ENCODE measurements around the gene SLC24A3. TPM values are rescaled to one million over a fixed set of nuclear protein-coding genes. Genes with fewer than 3 reads are reported as not detected.
A peak's percentile ranks its signal among the peaks of the same experiment; 100 is the strongest.

The SLC24A3 gene
- total RNA-seq, 1 experiment from 2014 or later: not detected

- no peak overlapping the region for H3K4me3 ChIP-seq (ENCODE audit: low read depth in 2 of 2, low read length in 2 of 2)
- in situ Hi-C loops (cut with HindIII; ENCODE audit: low pct_unique_long_range_greater_than_20kb, low sequenced_read_pairs): no loop called here
- H3K9me3 ChIP-seq (ENCODE audit: control insufficient read depth, insufficient read depth, low read depth, low read length): peaks cover 8% of the 10 kb centered on the region; the same call in 1 of the 2 replicates
- ChIA-PET POLR2A (interaction anchor here (0.6 kb wide), 1 partner anchor 7 kb away, joined by 17 read pairs; no protein-coding TSS in a partner anchor), CTCF (no interaction called here)
- TF ChIP-seq REST (IDR thresholded peaks at IDR 0.05; ENCODE audit: insufficient read depth in 1 of 2, low read depth in 2 of 2, low read length in 1 of 2) (no peak), SIN3A (IDR thresholded peaks at IDR 0.05; ENCODE audit: borderline replicate concordance, insufficient read depth, low read depth, low read length) (no peak), CTCF (IDR thresholded peaks at IDR 0.05) (no peak), TCF7L2 (IDR thresholded peaks at IDR 0.05; ENCODE audit: low read depth, low read length) (no peak), POLR2AphosphoS5 (IDR thresholded peaks at IDR 0.05; ENCODE audit: low read depth, low read length) (no peak)
- H3K36me3 ChIP-seq (ENCODE audit: control insufficient read depth, insufficient read depth, low read length): no peaks in the 10 kb centered on the region
- intact Hi-C loops (cut with micrococcal nuclease; ENCODE audit: unreplicated experiment): no loop called here
- no TSS peak for BruUV-seq (replicated peaks)
- ATAC-seq (no peak), DNase-seq (ENCODE audit: low read depth, low spot score) (no peak)
- no peaks in the 10 kb centered on the region for H3K27me3 ChIP-seq (ENCODE audit: control insufficient read depth, insufficient read depth, low read length)
- H3K4me1 ChIP-seq (ENCODE audit: control insufficient read depth, insufficient read depth, low read length): peaks cover 12% of the 10 kb centered on the region
- H3K27ac ChIP-seq (ENCODE audit: low read length): no peak overlapping the region
Measured at GRCh38 chr20:19706463-19706862, 494.0 kb downstream of the SLC24A3 start.

GRCh38 chr20:19709635-19710335 lies 497.3 kb downstream of the SLC24A3 start:
- no peak for TF ChIP-seq REST (IDR thresholded peaks at IDR 0.05; ENCODE audit: insufficient read depth in 1 of 2, low read depth in 2 of 2, low read length in 1 of 2)
- TF ChIP-seq CTCF (IDR thresholded peaks at IDR 0.05): no peak
- TF ChIP-seq TCF7L2 (IDR thresholded peaks at IDR 0.05; ENCODE audit: low read depth, low read length): no peak
- TF ChIP-seq POLR2AphosphoS5 (IDR thresholded peaks at IDR 0.05; ENCODE audit: low read depth, low read length): no peak
- TF ChIP-seq SIN3A (IDR thresholded peaks at IDR 0.05; ENCODE audit: borderline replicate concordance, insufficient read depth, low read depth, low read length): no peak
- in situ Hi-C loops (cut with HindIII; ENCODE audit: low pct_unique_long_range_greater_than_20kb, low sequenced_read_pairs): no loop called here
- ATAC-seq (no peak), DNase-seq (ENCODE audit: low read depth, low spot score) (no peak)
- H3K4me1 ChIP-seq (ENCODE audit: control insufficient read depth, insufficient read depth, low read length): peaks cover 30% of the 10 kb centered on the region
- intact Hi-C loops (cut with micrococcal nuclease; ENCODE audit: unreplicated experiment): no loop called here
- BruUV-seq (replicated peaks): no TSS peak
- no peaks in the 10 kb centered on the region for H3K27me3 ChIP-seq (ENCODE audit: control insufficient read depth, insufficient read depth, low read length)
- no peaks in the 10 kb centered on the region for H3K9me3 ChIP-seq (ENCODE audit: control insufficient read depth, insufficient read depth, low read depth, low read length)
- no peak overlapping the region for H3K4me3 ChIP-seq (ENCODE audit: low read depth in 2 of 2, low read length in 2 of 2)
- no peaks in the 10 kb centered on the region for H3K36me3 ChIP-seq (ENCODE audit: control insufficient read depth, insufficient read depth, low read length)
- H3K27ac ChIP-seq (ENCODE audit: low read length): 0 out of 2 replicates have a peak overlapping the region, but pooled peaks have one; percentile 8
- CTCF ChIA-PET: no interaction called here
- POLR2A ChIA-PET: no interaction called here

Measured in Panc1 (cell line).